Neural crest cell (in vitro differentiated cells): Measurements from ENCODE around the gene GOLGA6B. TPM values are rescaled to one million over a fixed set of nuclear protein-coding genes. Genes with fewer than 3 reads are reported as not detected.
"Not testable (repeated sequence)": the region's sequence is repeated elsewhere in the genome, so short reads cannot be mapped to it uniquely, and the experiment has no call there.

Experiments
- DNase-seq: peaks from one replicate; pipeline ENCODE4 v3.0.0; 2021; ENCODE audit warnings: low read depth, mixed read lengths, low spot score
- H3K27ac Mint-ChIP-seq: one replicate; pipeline ENCODE4 v1.8.0; 2021; ENCODE audit warnings: mild to moderate bottlenecking, mixed read lengths; ENCODE audit not compliant: unreplicated experiment
- H3K27me3 Mint-ChIP-seq: 2 replicates; pipeline ENCODE4 v1.8.0; 2021; ENCODE audit warnings: low read depth, mild to moderate bottlenecking, mixed read lengths
- H3K36me3 Mint-ChIP-seq: 2 replicates; pipeline ENCODE4 v1.8.0; 2021; ENCODE audit warnings: low read depth, mild to moderate bottlenecking, mixed read lengths
- H3K4me1 Mint-ChIP-seq: 2 replicates; pipeline ENCODE4 v1.8.0; 2021; ENCODE audit warnings: mixed read lengths
- H3K4me3 Mint-ChIP-seq: one replicate; pipeline ENCODE4 v1.8.0; 2021; ENCODE audit warnings: mild to moderate bottlenecking, mixed read lengths
- H3K9me3 Mint-ChIP-seq: 2 replicates; pipeline ENCODE4 v1.8.0; 2021; ENCODE audit warnings: mixed read lengths
- CTCF ChIP-seq: fragments of 200-600 bp; sonication (generic); conservative IDR thresholded peaks from 2 replicates; pipeline ENCODE4 v1.5.0; 2021; ENCODE audit warnings: antibody characterized with exemption, mild to moderate bottlenecking
- total RNA-seq: library from RNA; stranded (reverse); gene quantifications from 2 replicates; pipeline ENCODE4 v1.2.1, GENCODE V29; 2021

Gene GOLGA6B
- total RNA-seq, 1 donor from 2014 or later, result not detected

- Mint-ChIP-seq H3K4me3 (no peak overlapping the region), H3K27ac (no peak overlapping the region), H3K36me3 (no peaks in the 10 kb centered on the region), H3K9me3 (no peaks in the 10 kb centered on the region), H3K4me1 (no peaks in the 10 kb centered on the region), H3K27me3 (no peaks in the 10 kb centered on the region)
- TF ChIP-seq CTCF, result no peak
- DNase-seq, result no peak
These were observed 44.4 kb downstream of the GOLGA6B start for GRCh38 chr15:72698938-72699337.

- H3K4me3 Mint-ChIP-seq, result no peak overlapping the region
- H3K27ac Mint-ChIP-seq, result no peak overlapping the region
- H3K36me3 Mint-ChIP-seq, result no peaks in the 10 kb centered on the region
- no peaks in the 10 kb centered on the region for H3K27me3 Mint-ChIP-seq
- H3K9me3 Mint-ChIP-seq, result no peaks in the 10 kb centered on the region
- DNase-seq, result no peak
- H3K4me1 Mint-ChIP-seq, result no peaks in the 10 kb centered on the region
- TF ChIP-seq CTCF, result no peak
These were observed 45.6 kb downstream of the GOLGA6B start for GRCh38 chr15:72700076-72700475.

- Mint-ChIP-seq H3K4me3 (no peak overlapping the region), H3K9me3 (no peaks in the 10 kb centered on the region), H3K4me1 (peaks cover 5% of the 10 kb centered on the region), H3K27ac (no peak overlapping the region), H3K36me3 (no peaks in the 10 kb centered on the region), H3K27me3 (no peaks in the 10 kb centered on the region)
- no peak for TF ChIP-seq CTCF
- no peak for DNase-seq
These were observed 51.8 kb downstream of the GOLGA6B start for GRCh38 chr15:72706266-72706665.

DNA sequence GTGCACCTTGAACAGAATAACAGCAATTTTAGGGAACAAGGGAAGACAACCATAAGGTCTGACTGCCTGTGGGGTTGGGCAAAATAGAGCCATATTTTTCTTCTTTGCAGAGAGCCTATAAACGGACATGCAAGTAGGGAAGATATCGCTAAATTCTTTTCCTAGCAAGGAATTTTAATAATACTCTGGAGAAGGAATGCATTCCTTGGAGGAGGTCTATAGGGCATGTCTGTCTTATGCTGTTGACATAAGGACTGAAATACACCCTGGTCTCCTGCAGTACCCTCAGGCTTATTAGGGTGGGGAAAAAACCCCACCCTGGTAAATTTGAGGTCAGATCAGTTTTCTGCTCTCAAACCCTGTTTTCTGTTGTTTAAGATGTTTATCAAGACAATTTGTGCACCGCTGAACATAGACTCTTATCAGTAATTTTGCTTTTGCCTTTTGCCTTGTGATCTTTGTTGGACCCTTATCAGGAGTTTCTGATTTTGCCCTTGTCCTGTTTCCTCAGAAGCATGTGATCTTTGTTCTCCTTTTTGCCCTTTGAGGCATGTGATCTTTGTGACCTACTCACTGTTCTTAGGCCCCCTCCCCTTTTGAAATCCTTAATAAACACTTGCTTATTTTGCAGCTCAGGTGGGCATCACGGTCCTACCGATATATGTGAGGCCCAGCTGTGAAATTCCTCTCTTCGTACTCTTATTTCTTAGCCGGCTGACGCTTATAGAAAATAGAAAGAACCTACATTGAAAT is 54.2 kb downstream of the GOLGA6B start:
- not testable (repeated sequence) for H3K4me3 Mint-ChIP-seq, H3K9me3 Mint-ChIP-seq, H3K27me3 Mint-ChIP-seq, H3K4me1 Mint-ChIP-seq, DNase-seq, H3K36me3 Mint-ChIP-seq, H3K27ac Mint-ChIP-seq

Other genes starting within 250 kb of the GOLGA6B start
- gene ARIH1, start 180.4 kb upstream of the GOLGA6B start, total RNA-seq, result 146 and 154 TPM in 2 replicates
- not detected in 2 replicates for gene HIGD2B, start 31.5 kb downstream of the GOLGA6B start, total RNA-seq
- 22.9 and 27.2 TPM in 2 replicates for gene BBS4, start 31.5 kb downstream of the GOLGA6B start, total RNA-seq
- gene ADPGK, start 129.1 kb downstream of the GOLGA6B start, total RNA-seq, result 39.7 and 41.8 TPM in 2 replicates